Midbrain (tissue), 1 donor: ENCODE measurements around the gene HIPK3.

Experiments
- DNase-seq: peaks from one replicate; lab custom pipeline; 2025; lab: John Stamatoyannopoulos, UW

HIPK3 gene

GRCh38 chr11:33394431-33395109 is 137.4 kb downstream of the HIPK3 start:
- no peak for DNase-seq

- no peak for DNase-seq
Measured at GRCh38 chr11:33396361-33396760, 139.2 kb downstream of the HIPK3 start.

- no peak for DNase-seq
Measured at GRCh38 chr11:33399421-33399820, 142.2 kb downstream of the HIPK3 start.

- no peak for DNase-seq
Measured at GRCh38 chr11:33402066-33402465, 144.9 kb downstream of the HIPK3 start.

- no peak for DNase-seq
Measured at GRCh38 chr11:33403344-33403743, 146.2 kb downstream of the HIPK3 start.

- DNase-seq: no peak
Measured at GRCh38 chr11:33405834-33406602, 148.8 kb downstream of the HIPK3 start.
